Measurements from ENCODE around the gene TMEM169. TPM values are rescaled to one million over a fixed set of nuclear protein-coding genes. Genes with fewer than 3 reads are reported as not detected.
"Not testable (repeated sequence)": the region's sequence is repeated elsewhere in the genome, so short reads cannot be mapped to it uniquely, and the experiment has no call there.

Gene TMEM169
- total and polyA plus RNA-seq, 10 of the 15 experiments (the other 5 are each of a cell fraction or from before 2014, with no cell fraction given): 0.23 to 3.2 (median 2.3) TPM

GRCh38 chr2:216139884-216140283 lies 58.2 kb downstream of the TMEM169 start:
- no peak overlapping the region for H3K27ac ChIP-seq (ENCODE audit: control insufficient read depth, insufficient read depth)
- TF ChIP-seq PAX5 (IDR thresholded peaks at IDR 0.05; ENCODE audit: borderline replicate concordance, low read depth, low read length): no peak
- no peak for TF ChIP-seq ZNF592 (IDR thresholded peaks at IDR 0.05)
- TF ChIP-seq IRF5 (IDR thresholded peaks at IDR 0.05; ENCODE audit: borderline replicate concordance): no peak
- TF ChIP-seq CTCF (IDR thresholded peaks at IDR 0.05 in 2 of 3, conservative IDR thresholded peaks at IDR 0.05 in 1 of 3; ENCODE audit: control insufficient read depth in 2 of 3, extremely low read depth in 1 of 3, insufficient read depth in 1 of 3, low read depth in 3 of 3, low read length in 3 of 3): peak; percentile 42 to 49 (median 42); a peak in 4 of 6 replicates
- TF ChIP-seq BRCA1 (IDR thresholded peaks at IDR 0.05; ENCODE audit: low read depth, low read length): no peak
- TF ChIP-seq SMC3 (IDR thresholded peaks at IDR 0.05; ENCODE audit: borderline replicate concordance, low read length): peak; percentile 31; the same call in 1 of the 2 replicates
- TF ChIP-seq RAD21 (IDR thresholded peaks at IDR 0.05; ENCODE audit: insufficient read depth, low read depth, low read length): peak; percentile 51
- TF ChIP-seq YY1 (IDR thresholded peaks at IDR 0.05; ENCODE audit: low read depth, low read length): peak; percentile 63
- DNase-seq (ENCODE audit: low read depth, low spot score): no peak
- H2AFZ ChIP-seq (ENCODE audit: control insufficient read depth, low read depth, low read length): no peak overlapping the region
- ChIA-PET SMC1A (ENCODE audit: uncharacterized antibody, unreplicated experiment) (interaction anchor here (0.8 to 4.0 kb wide), 8 partner anchors 10 to 265 kb away, joined by 3 to 31 read pairs (median 6); partner anchors contain the start of gene XRCC5), POLR2A (interaction anchor here (1.0 kb wide), 1 partner anchor 29 kb away, joined by 3 read pairs; no protein-coding TSS in a partner anchor), RAD21 (ENCODE audit: unreplicated experiment) (interaction anchor here (2.3 to 4.0 kb wide), 2 partner anchors 28 to 143 kb away, joined by 5 to 42 read pairs; partner anchors contain the start of gene XRCC5), CTCF (interaction anchor here (0.7 to 4.0 kb wide), 10 partner anchors 10 to 169 kb away, joined by 3 to 35 read pairs (median 6); partner anchors contain the start of gene XRCC5)
- no TSS peak for BruUV-seq (replicated peaks)
- no peaks in the 10 kb centered on the region for H4K20me1 ChIP-seq (ENCODE audit: control insufficient read depth, insufficient read depth)
- H3K9me3 ChIP-seq (replicated peaks; ENCODE audit: control insufficient read depth, insufficient read depth, low read length): no peaks in the 10 kb centered on the region
- no peaks in the 10 kb centered on the region for H3K27me3 ChIP-seq (replicated peaks in 1 of 2; ENCODE audit: control insufficient read depth in 2 of 2, insufficient read depth in 2 of 2, low read length in 1 of 2)
- no peak overlapping the region for H3K4me3 ChIP-seq
- intact Hi-C loops (cut with micrococcal nuclease; ENCODE audit: unreplicated experiment): no loop called here
- H3K4me2 ChIP-seq (ENCODE audit: control insufficient read depth, insufficient read depth): no peak overlapping the region
- no peak for FAIRE-seq
- H3K4me1 ChIP-seq (ENCODE audit: control insufficient read depth, insufficient read depth, low read length): peaks cover 17% of the 10 kb centered on the region
- H3K79me2 ChIP-seq (ENCODE audit: control insufficient read depth, insufficient read depth, low read length): peaks cover 9% of the 10 kb centered on the region; the same call in 1 of the 2 replicates
- ATAC-seq: peak; percentile 57
- in situ Hi-C loops (cut with MboI): no loop called here
- H3K9ac ChIP-seq (ENCODE audit: control insufficient read depth, insufficient read depth, low read length): no peak overlapping the region
- peaks cover 16 to 32% of the 10 kb centered on the region in 2 experiments for H3K36me3 ChIP-seq (ENCODE audit: control insufficient read depth in 2 of 2, insufficient read depth in 2 of 2, low read length in 1 of 2)

GRCh38 chr2:216141516-216141915 lies 59.8 kb downstream of the TMEM169 start:
- H3K9ac ChIP-seq (ENCODE audit: control insufficient read depth, insufficient read depth, low read length); H3K9me3 ChIP-seq (replicated peaks; ENCODE audit: control insufficient read depth, insufficient read depth, low read length); intact Hi-C loops (cut with micrococcal nuclease; ENCODE audit: unreplicated experiment); in situ Hi-C loops (cut with MboI); H4K20me1 ChIP-seq (ENCODE audit: control insufficient read depth, insufficient read depth); BruUV-seq (replicated peaks); ATAC-seq; H3K79me2 ChIP-seq (ENCODE audit: control insufficient read depth, insufficient read depth, low read length); DNase-seq (ENCODE audit: low read depth, low spot score); H2AFZ ChIP-seq (ENCODE audit: control insufficient read depth, low read depth, low read length); FAIRE-seq; H3K27me3 ChIP-seq (replicated peaks in 1 of 2; ENCODE audit: control insufficient read depth in 2 of 2, insufficient read depth in 2 of 2, low read length in 1 of 2); H3K4me3 ChIP-seq; H3K4me2 ChIP-seq (ENCODE audit: control insufficient read depth, insufficient read depth): not testable (repeated sequence)
- SMC1A ChIA-PET (ENCODE audit: uncharacterized antibody, unreplicated experiment): interaction anchor here (0.9 to 4.0 kb wide), 18 partner anchors 9 to 192 kb away, joined by 3 to 31 read pairs (median 5); partner anchors contain the start of gene XRCC5
- POLR2A ChIA-PET: interaction anchor here (0.5 to 1.1 kb wide), 4 partner anchors 14 to 113 kb away, joined by 3 to 5 read pairs (median 4); no protein-coding TSS in a partner anchor
- Histone ChIP-seq H3K27ac (ENCODE audit: control insufficient read depth, insufficient read depth) (peak overlapping the region; percentile 92), H3K4me1 (ENCODE audit: control insufficient read depth, insufficient read depth, low read length) (peaks cover 17% of the 10 kb centered on the region), H3K36me3 (ENCODE audit: control insufficient read depth in 2 of 2, insufficient read depth in 2 of 2, low read length in 1 of 2) (peaks cover 13 to 23% of the 10 kb centered on the region in 2 experiments)
- RAD21 ChIA-PET (ENCODE audit: unreplicated experiment): interaction anchor here (0.6 to 4.0 kb wide), 12 partner anchors 13 to 273 kb away, joined by 3 to 42 read pairs (median 3); partner anchors contain the start of gene XRCC5
- CTCF ChIA-PET: interaction anchor here (0.5 to 4.0 kb wide), 27 partner anchors 9 to 510 kb away, joined by 3 to 35 read pairs (median 4); partner anchors contain the start of gene XRCC5
- WGBS (ENCODE audit: insufficient coverage, insufficient replicate concordance, low lambda C conversion rate, missing lambda C conversion rate): 100% methylated on average over 4 of the region's 4 CpGs
